Prostate gland (tissue), 2 donors: ENCODE data around the gene SQSTM1. TPM values are rescaled to one million over a fixed set of nuclear protein-coding genes. Genes with fewer than 3 reads are reported as not detected.
"Not testable (repeated sequence)": the region's sequence is repeated elsewhere in the genome, so short reads cannot be mapped to it uniquely, and the experiment has no call there.

Experiments
- DNase-seq: peaks from one replicate; pipeline ENCODE4 v3.0.0-alpha.2; 2019; ENCODE audit warnings: low spot score
- H3K27ac ChIP-seq, 2 donors: fragments of 200-600 bp; sonication (generic); 2 replicates each; pipeline ENCODE4 v1.5.1; 2017 to 2019
- H3K27me3 ChIP-seq: fragments of 200-600 bp; sonication (generic); replicated peaks from 2 replicates; pipeline ENCODE4 v1.5.1; 2019; ENCODE audit not compliant: insufficient read depth
- H3K36me3 ChIP-seq, 2 donors: fragments of 200-600 bp; sonication (generic); 1 replicate in 1 of 2; 2 replicates in 1 of 2; pipeline versions ENCODE4 v1.5.1 to v1.8.1; 2017 to 2019
- H3K4me1 ChIP-seq: fragments of 200-600 bp; sonication (generic); replicated peaks from 2 replicates; pipeline ENCODE4 v1.5.1; 2019
- H3K4me3 ChIP-seq, 2 donors: fragments of 200-600 bp; sonication (generic); 2 replicates each; pipeline ENCODE4 v1.5.1; 2017 to 2019
- H3K9me3 ChIP-seq: fragments of 200-600 bp; sonication (generic); 2 replicates; pipeline ENCODE4 v1.5.1; 2017
- CTCF ChIP-seq, 4 experiments: fragments of 200-600 bp in 2 of 4; fragments of 450-650 bp in 2 of 4; sonication (generic) in 2 of 4; IDR thresholded peaks; 1 replicate in 3 of 4; 2 replicates in 1 of 4; pipeline ENCODE4 v1.5.1; 2016 to 2019; ENCODE audit warnings: antibody characterized with exemption in 4 of 4, mild to moderate bottlenecking in 2 of 4, moderate library complexity in 2 of 4
- POLR2A ChIP-seq: fragments of 450-650 bp; IDR thresholded peaks from one replicate; pipeline ENCODE4 v1.6.1; 2016; ENCODE audit warnings: antibody characterized with exemption, mild to moderate bottlenecking
- POLR2AphosphoS5 ChIP-seq: sonication (generic); formaldehyde crosslinking; IDR thresholded peaks from one replicate; pipeline ENCODE4 v1.6.1; 2017; ENCODE audit warnings: antibody characterized with exemption
- WGBS: methylation state at CpG from one replicate; pipeline ENCODE4 v1.1.5; 2018; 5-methylcytosine and 5-hydroxymethylcytosine counted together
- intact Hi-C: fragments of 100-400 bp; cut with DNase I; formaldehyde crosslinking; loops from one replicate; pipeline ENCODE4 v1.14.2; 2022
- total RNA-seq, 2 donors: library from RNA; depleted of rRNA; stranded (reverse); fragments of >200 nt; gene quantifications; one replicate each; pipeline ENCODE4 v1.1.0, GENCODE V29; 2016

Gene SQSTM1
- total RNA-seq, 2 donors from 2014 or later = 377 to 527 TPM

GRCh38 chr5:179788193-179788854 is 32.4 kb upstream of the SQSTM1 start:
- H3K27ac ChIP-seq = no peak overlapping the region
- 95% methylated on average over 7 of the region's 7 CpGs for WGBS
- intact Hi-C loops = no loop called here
- H3K9me3 ChIP-seq = no peaks in the 10 kb centered on the region
- H3K27me3 ChIP-seq = no peaks in the 10 kb centered on the region
- no peaks in the 10 kb centered on the region for H3K4me1 ChIP-seq
- no peak overlapping the region for H3K4me3 ChIP-seq
- TF ChIP-seq CTCF (IDR thresholded peaks at IDR 0.05) = no peak
- no peak for TF ChIP-seq POLR2A
- TF ChIP-seq POLR2AphosphoS5 = no peak
- DNase-seq = no peak
- no peaks in the 10 kb centered on the region for H3K36me3 ChIP-seq

GRCh38 chr5:179789278-179789677 is 31.4 kb upstream of the SQSTM1 start:
- H3K4me3 ChIP-seq, H3K36me3 ChIP-seq, H3K4me1 ChIP-seq, intact Hi-C loops, H3K27ac ChIP-seq, DNase-seq, H3K9me3 ChIP-seq, H3K27me3 ChIP-seq: not testable (repeated sequence)
- WGBS = 97% methylated on average over 9 of the region's 9 CpGs

- no peaks in the 10 kb centered on the region for H3K27me3 ChIP-seq
- no peak overlapping the region for H3K4me3 ChIP-seq
- DNase-seq = no peak
- H3K36me3 ChIP-seq = no peaks in the 10 kb centered on the region
- peaks cover 12% of the 10 kb centered on the region for H3K4me1 ChIP-seq
- WGBS = 63% methylated on average over 15 of the region's 15 CpGs
- TF ChIP-seq POLR2A (no peak), CTCF (IDR thresholded peaks at IDR 0.05) (no peak), POLR2AphosphoS5 (no peak)
- H3K9me3 ChIP-seq = no peaks in the 10 kb centered on the region
- intact Hi-C loops = loop anchor here (1.0 kb wide), 1 partner anchor 16 kb away; no protein-coding TSS in a partner anchor
- H3K27ac ChIP-seq = no peak overlapping the region
Measured at GRCh38 chr5:179791881-179792611, 28.7 kb upstream of the SQSTM1 start.

- DNase-seq = no peak
- WGBS = 80% methylated on average over 24 of the region's 24 CpGs
- no peaks in the 10 kb centered on the region for H3K27me3 ChIP-seq
- H3K4me3 ChIP-seq = no peak overlapping the region
- intact Hi-C loops = loop anchor here (1.0 kb wide), 1 partner anchor 17 kb away; no protein-coding TSS in a partner anchor
- no peak for TF ChIP-seq POLR2A
- no peak for TF ChIP-seq POLR2AphosphoS5
- no peak for TF ChIP-seq CTCF (IDR thresholded peaks at IDR 0.05)
- peaks cover 0 to under 1% of the 10 kb centered on the region in 2 donors for H3K36me3 ChIP-seq
- no peaks in the 10 kb centered on the region for H3K9me3 ChIP-seq
- H3K4me1 ChIP-seq = peaks cover 12% of the 10 kb centered on the region
- peak overlapping the region; percentile 20 to 39 for H3K27ac ChIP-seq
Measured at GRCh38 chr5:179792612-179793467, 27.9 kb upstream of the SQSTM1 start.

GRCh38 chr5:179793468-179794139 is 27.1 kb upstream of the SQSTM1 start, which contains the start of gene LTC4S:
LTC4S (plus strand) TSS chr5:179793986; CDS start chr5:179794081, 95 bp downstream.
- DNase-seq = peak; percentile 67
- no peak within 1 kb of the TSS for H3K4me3 ChIP-seq
- peaks cover 12% of the 10 kb centered on the region for H3K4me1 ChIP-seq
- WGBS = 8% methylated on average over 19 of the region's 19 CpGs
- H3K36me3 ChIP-seq = peaks cover 5% of the 10 kb centered on the region in 2 donors
- TF ChIP-seq CTCF (IDR thresholded peaks at IDR 0.05) (no peak), POLR2A (peak; percentile 32), POLR2AphosphoS5 (peak; percentile 31)
- no peaks in the 10 kb centered on the region for H3K9me3 ChIP-seq
- peak within 1 kb of the TSS; percentile 20 to 94 for H3K27ac ChIP-seq
- H3K27me3 ChIP-seq = no peaks in the 10 kb centered on the region
- intact Hi-C loops = loop anchor here (2.0 kb wide), 1 partner anchor 135 kb away; no protein-coding TSS in a partner anchor
